Right lobe of liver (tissue), 6 donors: ENCODE results near the gene MAST2. TPM values are rescaled to one million over a fixed set of nuclear protein-coding genes. Genes with fewer than 3 reads are reported as not detected.

ENCODE experiments used
- ATAC-seq, 4 donors: fragments of 200-7000 bp; cut with Tn5 transposase; one replicate each; pipeline ENCODE4 v1.9.1; 2020; ENCODE audit warnings: mild to moderate bottlenecking in 4 of 4, moderate library complexity in 4 of 4
- DNase-seq, 3 donors: peaks; one replicate each; pipeline ENCODE4 v3.0.0-alpha.2; 2020
- H3K27ac ChIP-seq, 3 donors: fragments of 200-600 bp; one replicate each; pipeline ENCODE4 v1.8.0; 2022
- H3K27me3 ChIP-seq, 2 donors: fragments of 200-600 bp; one replicate each; pipeline ENCODE4 v1.8.0; 2022
- H3K36me3 ChIP-seq, 4 donors: fragments of 200-600 bp; sonication (generic) in 1 of 4; one replicate each; pipeline versions ENCODE4 v1.5.1 to v1.8.0; 2017 to 2022; ENCODE audit warnings: control low read depth in 1 of 4
- H3K4me1 ChIP-seq, 4 donors: fragments of 200-600 bp; sonication (generic) in 1 of 4; one replicate each; pipeline versions ENCODE4 v1.5.1 to v1.8.0; 2017 to 2022; ENCODE audit warnings: control low read depth in 1 of 4
- H3K4me3 ChIP-seq, 3 donors: fragments of 200-600 bp; one replicate each; pipeline ENCODE4 v1.8.0; 2022
- H3K9me3 ChIP-seq, 4 donors: fragments of 200-600 bp; sonication (generic) in 1 of 4; one replicate each; pipeline versions ENCODE4 v1.5.1 to v1.8.0; 2017 to 2022; ENCODE audit warnings: control low read depth in 1 of 4
- CTCF ChIP-seq, 4 donors: fragments of 200-600 bp in 3 of 4; fragments of 450-650 bp in 1 of 4; IDR thresholded peaks; one replicate each; pipeline versions ENCODE4 v1.5.1 to v1.8.0; 2016 to 2022; ENCODE audit warnings: antibody characterized with exemption in 4 of 4, mild to moderate bottlenecking in 2 of 4
- POLR2A ChIP-seq: fragments of 450-650 bp; IDR thresholded peaks from one replicate; pipeline ENCODE4 v1.6.1; 2017; ENCODE audit warnings: antibody characterized with exemption, mild to moderate bottlenecking
- WGBS: methylation state at CpG from one replicate; pipeline ENCODE4 v1.1.6; 2018; ENCODE audit warnings: low coverage, low lambda C conversion rate; ENCODE audit not compliant: insufficient coverage; ENCODE audit errors: missing lambda C conversion rate; 5-methylcytosine and 5-hydroxymethylcytosine counted together
- intact Hi-C, 2 donors: fragments of 100-400 bp; cut with DNase I; formaldehyde crosslinking; loops; one replicate each; pipeline versions ENCODE4 v1.11.2 to v1.14.1; 2022
- total RNA-seq, 6 experiments: library from RNA; depleted of rRNA in 2 of 6; stranded (reverse); fragments of >200 nt in 2 of 6; fragmentation: NEBNext Ultra II Directional in 3 of 6; extraction: Animal tissue kit (Norgen Biotek cat#: 25700) in 3 of 6; gene quantifications; one replicate each; pipeline versions ENCODE4 v1.1.0 to v1.2.4, GENCODE V29; 2016 to 2023
- donor health status: DM: no; HTN: yes; CAD: no.
- donor health status: DM: no; HTN: no; CAD: no.
- donor health status: DM: no; HTN: no; CAD: no.
- donor health status: DM: no; HTN: yes; CAD: no.
- donor health status: DM: no; HTN: yes; CAD: no.

MAST2 gene
- total RNA-seq, 6 experiments from 2014 or later: 9.9 to 14.9 (median 12.3) TPM

DNA sequence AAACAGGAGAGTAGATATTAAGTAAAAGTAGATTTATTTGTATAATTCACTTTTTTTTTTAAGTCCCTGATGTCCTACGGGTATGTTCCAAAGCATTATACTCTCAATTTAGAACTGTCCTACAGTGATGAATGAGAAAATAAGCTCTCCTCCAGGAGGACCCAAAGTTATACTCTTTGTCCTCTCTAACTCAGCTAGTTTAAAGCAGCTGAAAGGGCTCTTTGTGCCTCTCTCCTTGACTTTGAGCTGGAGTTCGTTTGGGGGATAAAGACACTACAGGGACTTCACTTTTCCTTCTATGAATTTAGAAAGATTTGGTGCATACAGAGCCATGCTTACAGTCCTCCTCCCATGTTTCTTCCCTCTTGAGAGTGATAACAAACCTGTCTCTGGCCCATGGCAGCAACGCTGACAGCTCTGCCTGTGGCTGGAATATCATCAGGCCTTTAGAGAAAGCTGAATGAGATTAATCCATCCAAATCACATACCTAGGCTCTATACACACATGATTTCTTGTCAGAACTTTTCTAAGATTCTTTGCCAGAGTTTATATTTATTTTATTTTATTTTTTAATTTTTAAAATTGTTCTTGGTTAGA, 194.7 kb downstream of the MAST2 start:
- TF ChIP-seq CTCF (IDR thresholded peaks at IDR 0.05): no peak
- no peak for TF ChIP-seq POLR2A
- H3K4me1 ChIP-seq: peaks cover 0 to 5% (median 2%) of the 10 kb centered on the region in 4 donors
- DNase-seq (no peak), ATAC-seq (no peak)
- no peaks in the 10 kb centered on the region for H3K36me3 ChIP-seq
- H3K9me3 ChIP-seq: no peaks in the 10 kb centered on the region
- intact Hi-C loops: no loop called here
- H3K4me3 ChIP-seq: no peak overlapping the region
- no peaks in the 10 kb centered on the region for H3K27me3 ChIP-seq
- 85% methylated on average over 3 of the region's 3 CpGs for WGBS
- H3K27ac ChIP-seq: no peak overlapping the region

GRCh38 chr1:45999507-45999906, 196.1 kb downstream of the MAST2 start:
- no peak for ATAC-seq
- intact Hi-C loops: no loop called here

DNA sequence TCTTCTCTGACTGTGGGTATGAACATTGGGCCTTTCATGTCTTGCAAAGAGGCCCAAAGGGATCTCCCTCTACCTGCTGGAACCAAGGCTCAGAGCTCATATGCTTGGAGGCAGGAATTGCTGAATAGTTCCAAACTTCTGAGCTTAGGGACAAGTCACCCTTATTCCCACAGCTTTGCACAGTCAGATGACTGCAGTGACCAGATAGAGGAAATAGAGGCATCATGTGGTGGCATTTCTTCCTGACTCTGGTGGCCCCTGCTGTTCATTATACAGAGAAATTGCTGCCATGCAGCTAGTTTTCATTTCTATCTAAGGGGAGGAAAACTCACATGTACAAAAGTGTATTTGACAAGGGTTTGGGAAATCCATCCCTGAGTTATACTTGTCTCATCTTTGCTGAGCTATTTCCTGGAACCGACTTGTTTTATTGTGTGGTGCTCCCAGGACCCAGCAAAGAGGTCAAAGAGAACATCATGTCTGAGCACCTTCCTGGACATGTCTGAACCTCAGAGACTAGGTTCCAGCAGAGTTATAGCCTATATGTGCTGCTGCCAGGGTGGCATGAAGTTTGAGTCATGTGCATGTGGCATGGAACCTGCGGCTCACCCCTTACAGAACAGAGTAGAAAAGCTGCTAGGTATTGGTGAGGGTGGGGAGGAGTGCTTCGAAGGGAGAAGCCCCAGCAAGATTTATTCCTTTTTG, 197.8 kb downstream of the MAST2 start:
- Histone ChIP-seq H3K27me3 (no peaks in the 10 kb centered on the region), H3K4me1 (peaks cover 0 to 28% (median 3%) of the 10 kb centered on the region in 4 donors), H3K27ac (no peak overlapping the region), H3K36me3 (peaks cover 0 to under 1% (median 0%) of the 10 kb centered on the region in 4 donors), H3K4me3 (no peak overlapping the region), H3K9me3 (no peaks in the 10 kb centered on the region)
- 93% methylated on average over 3 of the region's 3 CpGs for WGBS
- ATAC-seq: peak in 2 of 4 donors; percentile 8 to 29
- no peak for TF ChIP-seq POLR2A
- TF ChIP-seq CTCF (IDR thresholded peaks at IDR 0.05): no peak
- intact Hi-C loops: no loop called here
- no peak for DNase-seq

More at GRCh38 chr1:45999507-45999906, 196.1 kb downstream of the MAST2 start:
- Histone ChIP-seq H3K27me3 (no peaks in the 10 kb centered on the region), H3K27ac (no peak overlapping the region), H3K9me3 (no peaks in the 10 kb centered on the region), H3K4me3 (no peak overlapping the region), H3K4me1 (peaks cover 0 to 16% (median 3%) of the 10 kb centered on the region in 4 donors), H3K36me3 (no peaks in the 10 kb centered on the region)
- DNase-seq: no peak
- 100% methylated on average over 2 of the region's 2 CpGs for WGBS
- TF ChIP-seq POLR2A (no peak), CTCF (IDR thresholded peaks at IDR 0.05) (no peak)

DNA sequence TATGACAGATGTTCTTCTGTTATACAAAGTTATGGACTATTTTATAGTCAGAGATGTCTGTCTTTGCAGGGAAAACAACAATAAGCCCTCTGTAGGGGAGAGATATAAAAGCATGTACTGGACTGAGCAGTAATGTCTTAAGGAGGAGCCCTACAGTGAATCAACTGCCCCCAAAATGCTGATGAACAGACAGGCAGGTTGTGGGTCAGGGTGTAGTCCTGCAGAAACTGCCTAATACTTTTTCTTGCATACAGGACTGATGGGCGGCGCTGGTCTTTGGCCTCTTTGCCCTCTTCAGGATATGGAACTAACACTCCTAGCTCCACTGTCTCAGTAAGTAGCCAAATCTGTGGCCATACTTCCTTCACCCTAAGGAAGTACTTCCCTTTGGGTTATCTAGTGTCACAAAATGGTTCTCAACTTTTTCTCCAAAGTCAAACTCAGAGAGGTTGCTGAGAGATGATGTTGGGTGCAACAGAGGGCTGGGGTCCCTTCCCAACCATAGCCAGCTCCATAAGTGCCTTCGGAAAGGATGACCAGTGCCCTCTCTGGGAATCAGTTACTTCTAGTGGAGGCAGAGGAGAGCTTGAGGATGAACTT, 199.2 kb downstream of the MAST2 start:
- no peak for DNase-seq
- ATAC-seq: peak in 2 of 4 donors; percentile 8 to 31
- Histone ChIP-seq H3K27ac (no peak overlapping the region), H3K9me3 (no peaks in the 10 kb centered on the region), H3K27me3 (no peaks in the 10 kb centered on the region), H3K4me1 (peaks cover 0 to 28% (median 3%) of the 10 kb centered on the region in 4 donors), H3K4me3 (no peak overlapping the region), H3K36me3 (peaks cover 0 to 10% (median 5%) of the 10 kb centered on the region in 4 donors)
- TF ChIP-seq POLR2A: no peak
- no peak for TF ChIP-seq CTCF (IDR thresholded peaks at IDR 0.05)
- intact Hi-C loops: no loop called here
- 100% methylated on average over 1 of the region's 3 CpGs for WGBS
